Tibial artery (tissue), 4 donors: ENCODE measurements around the gene SLC37A1.
A peak's percentile ranks its signal among the peaks of the same experiment; 100 is the strongest.

ENCODE experiments used
- DNase-seq, 2 donors: peaks; one replicate each; pipeline ENCODE4 v3.0.0-alpha.2; 2019
- H3K27ac ChIP-seq, 2 donors: fragments of 200-600 bp; sonication (generic) in 1 of 2; 1 replicate in 1 of 2; 2 replicates in 1 of 2; pipeline ENCODE4 v1.5.1; 2018 to 2019; ENCODE audit warnings: mild to moderate bottlenecking in 1 of 2
- H3K27me3 ChIP-seq, 2 donors: fragments of 200-600 bp; sonication (generic) in 1 of 2; one replicate each; pipeline versions ENCODE4 v1.5.1 to v1.6.0; 2016 to 2019
- H3K36me3 ChIP-seq, 3 donors: fragments of 200-600 bp; sonication (generic) in 2 of 3; one replicate each; pipeline ENCODE4 v1.5.1; 2016 to 2019; ENCODE audit warnings: mild to moderate bottlenecking in 2 of 3
- H3K4me1 ChIP-seq, 4 donors: fragments of 200-600 bp; sonication (generic) in 2 of 4; 1 replicate in 3 of 4; 2 replicates in 1 of 4; pipeline ENCODE4 v1.5.1; 2016 to 2019
- H3K4me3 ChIP-seq, 2 donors: fragments of 200-600 bp; sonication (generic) in 1 of 2; 1 replicate in 1 of 2; 2 replicates in 1 of 2; pipeline ENCODE4 v1.5.1; 2018 to 2019; ENCODE audit warnings: mild to moderate bottlenecking in 2 of 2
- H3K9me3 ChIP-seq, 3 donors: fragments of 200-600 bp; sonication (generic) in 1 of 3; one replicate each; pipeline ENCODE4 v1.5.1; 2016 to 2019
- CTCF ChIP-seq, 2 experiments: fragments of 200-600 bp in 1 of 2; fragments of 450-650 bp in 1 of 2; IDR thresholded peaks; one replicate each; pipeline ENCODE4 v1.5.1; 2017 to 2019; ENCODE audit warnings: antibody characterized with exemption in 2 of 2, mild to moderate bottlenecking in 1 of 2, moderate library complexity in 1 of 2
- intact Hi-C: fragments of 100-400 bp; cut with DNase I; formaldehyde crosslinking; loops from one replicate; pipeline ENCODE4 v1.15.0; 2023; ENCODE audit warnings: low total_unique reads

SLC37A1 gene

GRCh38 chr21:42570841-42571387 is 57.3 kb downstream of the SLC37A1 start:
- H3K4me1 ChIP-seq: no peaks in the 10 kb centered on the region
- H3K4me3 ChIP-seq: no peak overlapping the region
- H3K36me3 ChIP-seq: peaks cover 36 to 95% (median 63%) of the 10 kb centered on the region in 3 donors
- DNase-seq: peak; percentile 10 to 60
- TF ChIP-seq CTCF (IDR thresholded peaks at IDR 0.05): no peak
- no peaks in the 10 kb centered on the region for H3K27me3 ChIP-seq
- H3K27ac ChIP-seq: no peak overlapping the region
- no peaks in the 10 kb centered on the region for H3K9me3 ChIP-seq
- intact Hi-C loops: no loop called here

- Histone ChIP-seq H3K4me3 (no peak overlapping the region), H3K27ac (no peak overlapping the region), H3K36me3 (peaks cover 42 to 95% (median 65%) of the 10 kb centered on the region in 3 donors), H3K4me1 (no peaks in the 10 kb centered on the region), H3K9me3 (peaks cover 0 to 2% (median 0%) of the 10 kb centered on the region in 3 donors), H3K27me3 (no peaks in the 10 kb centered on the region)
- peak; percentile 17 to 41 for DNase-seq
- intact Hi-C loops: no loop called here
- no peak for TF ChIP-seq CTCF (IDR thresholded peaks at IDR 0.05)
These were observed 57.9 kb downstream of the SLC37A1 start for GRCh38 chr21:42571391-42572150.

GRCh38 chr21:42572906-42573495 is 59.3 kb downstream of the SLC37A1 start:
- H3K9me3 ChIP-seq: peaks cover 0 to 5% (median 0%) of the 10 kb centered on the region in 3 donors
- H3K36me3 ChIP-seq: peaks cover 47 to 94% (median 59%) of the 10 kb centered on the region in 3 donors
- intact Hi-C loops: no loop called here
- no peak overlapping the region for H3K4me3 ChIP-seq
- no peak for TF ChIP-seq CTCF (IDR thresholded peaks at IDR 0.05)
- no peaks in the 10 kb centered on the region for H3K27me3 ChIP-seq
- DNase-seq: peak; percentile 3 to 58
- H3K4me1 ChIP-seq: no peaks in the 10 kb centered on the region
- no peak overlapping the region for H3K27ac ChIP-seq

- TF ChIP-seq CTCF (IDR thresholded peaks at IDR 0.05): no peak
- H3K27me3 ChIP-seq: no peaks in the 10 kb centered on the region
- no peak overlapping the region for H3K4me3 ChIP-seq
- H3K4me1 ChIP-seq: no peaks in the 10 kb centered on the region
- H3K9me3 ChIP-seq: peaks cover 0 to 5% (median 0%) of the 10 kb centered on the region in 3 donors
- peaks cover 34 to 94% (median 44%) of the 10 kb centered on the region in 3 donors for H3K36me3 ChIP-seq
- DNase-seq: peak in 1 of 2 donors; percentile 45
- intact Hi-C loops: no loop called here
- no peak overlapping the region for H3K27ac ChIP-seq
These were observed 60.8 kb downstream of the SLC37A1 start for GRCh38 chr21:42574234-42575027.

- Histone ChIP-seq H3K4me3 (no peak overlapping the region), H3K9me3 (peaks cover 0 to 5% (median 0%) of the 10 kb centered on the region in 3 donors), H3K36me3 (peaks cover 34 to 92% (median 41%) of the 10 kb centered on the region in 3 donors), H3K27ac (no peak overlapping the region), H3K27me3 (no peaks in the 10 kb centered on the region), H3K4me1 (no peaks in the 10 kb centered on the region)
- no peak for TF ChIP-seq CTCF (IDR thresholded peaks at IDR 0.05)
- intact Hi-C loops: no loop called here
- peak; percentile 4 to 47 for DNase-seq
These were observed 61.5 kb downstream of the SLC37A1 start for GRCh38 chr21:42575111-42575510.
